Suprapubic skin (tissue), 3 donors: Measurements from ENCODE around the gene CHL1.

ENCODE experiments used
- EP300 ChIP-seq: sonication (generic); formaldehyde crosslinking; IDR thresholded peaks from one replicate; pipeline ENCODE4 v1.6.1; 2017; ENCODE audit warnings: antibody characterized with exemption
- TF ChIP-seq, protein P1 (sequence below), 2 donors: fragments of 200-600 bp in 1 of 2; fragments of 450-650 bp in 1 of 2; sonication (generic) in 1 of 2; IDR thresholded peaks; one replicate each; pipeline ENCODE4 v1.5.1; 2016 to 2019; ENCODE audit warnings: antibody characterized with exemption in 2 of 2, mild to moderate bottlenecking in 1 of 2, moderate library complexity in 1 of 2

DNA sequence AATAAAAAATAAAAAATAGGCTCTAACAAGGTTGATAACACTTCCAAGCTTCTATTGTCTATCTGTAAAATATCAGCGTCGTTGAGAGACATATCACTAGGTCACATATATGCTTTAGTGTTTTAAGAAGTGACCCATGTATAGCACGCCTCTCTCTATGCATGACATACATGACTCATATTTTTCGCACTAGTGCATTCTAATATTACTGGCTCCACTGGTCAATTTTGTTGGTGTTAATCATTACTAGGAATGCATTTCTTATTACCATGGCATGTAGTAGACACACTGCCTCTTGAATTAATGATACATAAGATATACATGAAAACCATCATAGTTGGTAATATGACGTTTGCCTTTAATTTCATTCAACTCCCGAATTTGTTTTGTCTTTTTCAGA is 203.1 kb downstream of the CHL1 start:
- no peak for TF ChIP-seq EP300
- TF ChIP-seq, protein P1, sequence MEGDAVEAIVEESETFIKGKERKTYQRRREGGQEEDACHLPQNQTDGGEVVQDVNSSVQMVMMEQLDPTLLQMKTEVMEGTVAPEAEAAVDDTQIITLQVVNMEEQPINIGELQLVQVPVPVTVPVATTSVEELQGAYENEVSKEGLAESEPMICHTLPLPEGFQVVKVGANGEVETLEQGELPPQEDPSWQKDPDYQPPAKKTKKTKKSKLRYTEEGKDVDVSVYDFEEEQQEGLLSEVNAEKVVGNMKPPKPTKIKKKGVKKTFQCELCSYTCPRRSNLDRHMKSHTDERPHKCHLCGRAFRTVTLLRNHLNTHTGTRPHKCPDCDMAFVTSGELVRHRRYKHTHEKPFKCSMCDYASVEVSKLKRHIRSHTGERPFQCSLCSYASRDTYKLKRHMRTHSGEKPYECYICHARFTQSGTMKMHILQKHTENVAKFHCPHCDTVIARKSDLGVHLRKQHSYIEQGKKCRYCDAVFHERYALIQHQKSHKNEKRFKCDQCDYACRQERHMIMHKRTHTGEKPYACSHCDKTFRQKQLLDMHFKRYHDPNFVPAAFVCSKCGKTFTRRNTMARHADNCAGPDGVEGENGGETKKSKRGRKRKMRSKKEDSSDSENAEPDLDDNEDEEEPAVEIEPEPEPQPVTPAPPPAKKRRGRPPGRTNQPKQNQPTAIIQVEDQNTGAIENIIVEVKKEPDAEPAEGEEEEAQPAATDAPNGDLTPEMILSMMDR (IDR thresholded peaks at IDR 0.05): no peak
